Measurements from ENCODE around the gene BCHE.

BCHE gene

GRCh38 chr3:165725296-165725695 lies 111.9 kb downstream of the BCHE start:
- in situ Hi-C loops (cut with HindIII; ENCODE audit: low pct_unique_long_range_greater_than_20kb, low sequenced_read_pairs): no loop called here
- no peak for DNase-seq (ENCODE audit: low read depth in 1 of 2, low spot score in 1 of 2)
- TF ChIP-seq JUND (IDR thresholded peaks at IDR 0.05; ENCODE audit: low read depth): no peak
